ENCODE data around the gene VASH1. TPM values are rescaled to one million over a fixed set of nuclear protein-coding genes. Genes with fewer than 3 reads are reported as not detected.

Gene VASH1
- total and polyA plus RNA-seq, 2 of the 13 experiments (the other 11 are each of a cell fraction or from before 2014, with no cell fraction given) = 0.11 to 0.24 TPM

- Histone ChIP-seq H3K79me2 (ENCODE audit: insufficient read depth, low read length) (no peaks in the 10 kb centered on the region), H3K9ac (ENCODE audit: insufficient read depth, low read depth, low read length) (no peak overlapping the region), H2AFZ (ENCODE audit: low read length) (no peak overlapping the region), H3K27ac (ENCODE audit: extremely low read length, insufficient read depth, low read length) (no peak overlapping the region), H3K4me1 (ENCODE audit: insufficient read depth, low read length) (peaks cover 52% of the 10 kb centered on the region), H3K9me3 (ENCODE audit: low read length) (no peaks in the 10 kb centered on the region), H3K4me2 (ENCODE audit: low read depth, low read length) (no peak overlapping the region), H3K27me3 (ENCODE audit: control insufficient read depth in 1 of 2, insufficient read depth in 2 of 2, low read length in 2 of 2) (no peaks in the 10 kb centered on the region), H3K4me3 (replicated peaks in 1 of 3; ENCODE audit: insufficient read depth in 1 of 3, low read depth in 2 of 3, low read length in 3 of 3) (no peak overlapping the region), H4K20me1 (ENCODE audit: insufficient read depth, low read length) (no peaks in the 10 kb centered on the region), H3K36me3 (replicated peaks in 1 of 2; ENCODE audit: control insufficient read depth in 1 of 2, insufficient read depth in 2 of 2, low read length in 2 of 2) (no peaks in the 10 kb centered on the region)
- CTCF ChIA-PET (ENCODE audit: low intra/inter-chr PET ratio, low total read pairs) = no interaction called here
- DNase-seq (ENCODE audit: low spot score) (no peak), FAIRE-seq (no peak), ATAC-seq (no peak)
- TF ChIP-seq ZBTB49 (CRISPR knock-in tag; IDR thresholded peaks at IDR 0.05; ENCODE audit: borderline replicate concordance) (no peak), RARG (CRISPR knock-in tag; IDR thresholded peaks at IDR 0.05; ENCODE audit: low read depth) (no peak), ELK4 (CRISPR knock-in tag; IDR thresholded peaks at IDR 0.05; ENCODE audit: borderline replicate concordance) (no peak), SP4 (CRISPR knock-in tag; IDR thresholded peaks at IDR 0.05) (no peak), SSRP1 (CRISPR knock-in tag; IDR thresholded peaks at IDR 0.05) (no peak), ZNF296 (CRISPR knock-in tag; conservative IDR thresholded peaks at IDR 0.05) (no peak), ZNF234 (CRISPR knock-in tag; conservative IDR thresholded peaks at IDR 0.05) (no peak), ZFP82 (CRISPR knock-in tag; IDR thresholded peaks at IDR 0.05; ENCODE audit: borderline replicate concordance) (no peak), PAWR (CRISPR knock-in tag; IDR thresholded peaks at IDR 0.05; ENCODE audit: borderline replicate concordance) (no peak), ATF5 (CRISPR knock-in tag; IDR thresholded peaks at IDR 0.05; ENCODE audit: low read depth) (no peak), ZNF83 (CRISPR knock-in tag; IDR thresholded peaks at IDR 0.05; ENCODE audit: borderline replicate concordance) (no peak), MED13 (CRISPR knock-in tag; IDR thresholded peaks at IDR 0.05) (no peak), MAZ (IDR thresholded peaks at IDR 0.05; ENCODE audit: borderline replicate concordance, low read depth, low read length) (no peak), MAZ (CRISPR knock-in tag; IDR thresholded peaks at IDR 0.05; ENCODE audit: low read depth) (no peak), PLRG1 (conservative IDR thresholded peaks at IDR 0.05) (no peak), THAP11 (CRISPR knock-in tag; IDR thresholded peaks at IDR 0.05) (no peak), HNRNPH1 (optimal IDR thresholded peaks at IDR 0.05; ENCODE audit: low read depth, low read length) (no peak)
- TF ChIP-seq, protein P1, sequence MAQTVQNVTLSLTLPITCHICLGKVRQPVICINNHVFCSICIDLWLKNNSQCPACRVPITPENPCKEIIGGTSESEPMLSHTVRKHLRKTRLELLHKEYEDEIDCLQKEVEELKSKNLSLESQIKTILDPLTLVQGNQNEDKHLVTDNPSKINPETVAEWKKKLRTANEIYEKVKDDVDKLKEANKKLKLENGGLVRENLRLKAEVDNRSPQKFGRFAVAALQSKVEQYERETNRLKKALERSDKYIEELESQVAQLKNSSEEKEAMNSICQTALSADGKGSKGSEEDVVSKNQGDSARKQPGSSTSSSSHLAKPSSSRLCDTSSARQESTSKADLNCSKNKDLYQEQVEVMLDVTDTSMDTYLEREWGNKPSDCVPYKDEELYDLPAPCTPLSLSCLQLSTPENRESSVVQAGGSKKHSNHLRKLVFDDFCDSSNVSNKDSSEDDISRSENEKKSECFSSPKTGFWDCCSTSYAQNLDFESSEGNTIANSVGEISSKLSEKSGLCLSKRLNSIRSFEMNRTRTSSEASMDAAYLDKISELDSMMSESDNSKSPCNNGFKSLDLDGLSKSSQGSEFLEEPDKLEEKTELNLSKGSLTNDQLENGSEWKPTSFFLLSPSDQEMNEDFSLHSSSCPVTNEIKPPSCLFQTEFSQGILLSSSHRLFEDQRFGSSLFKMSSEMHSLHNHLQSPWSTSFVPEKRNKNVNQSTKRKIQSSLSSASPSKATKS (CRISPR knock-in tag; IDR thresholded peaks at IDR 0.05) = no peak
- intact Hi-C loops (cut with micrococcal nuclease; ENCODE audit: unreplicated experiment) (no loop called here), in situ Hi-C loops (cut with HindIII; ENCODE audit: extremely low pct_ligation_motif_present, low pct_unique_long_range_greater_than_20kb) (no loop called here)
- WGBS (ENCODE audit: low lambda C conversion rate) = 87% methylated on average over 14 of the region's 17 CpGs
- POLR2A ChIA-PET = interaction anchor here (6.4 kb wide), 1 partner anchor 16 kb away, joined by 62 read pairs; the partner anchor contains the start of gene ANGEL1
- no TSS peak for BruUV-seq (replicated peaks)
Observed at GRCh38 chr14:76828339-76829012, 67.2 kb downstream of the VASH1 start.
